Motor neuron (in vitro differentiated cells): ENCODE measurements around the gene GRIA4. TPM values are rescaled to one million over a fixed set of nuclear protein-coding genes. Genes with fewer than 3 reads are reported as not detected.
"Not testable (repeated sequence)": the region's sequence is repeated elsewhere in the genome, so short reads cannot be mapped to it uniquely, and the experiment has no call there.

Experiments used
- ATAC-seq, 8 experiments: fragments of 200-7000 bp; cut with Tn5 transposase; replicated peaks in 6 of 8; 2 replicates each; pipeline ENCODE4 v1.8.0; 2021; ENCODE audit warnings: mild to moderate bottlenecking in 8 of 8, moderate library complexity in 8 of 8
- H3K27ac ChIP-seq, 2 donors: fragments of 250-450 bp; sonication (Bioruptor Pico); 2 replicates each; pipeline ENCODE4 v1.9.0; 2021; ENCODE audit warnings: antibody characterized with exemption in 2 of 2, mild to moderate bottlenecking in 2 of 2, moderate library complexity in 1 of 2
- H3K4me1 ChIP-seq, 2 donors: fragments of 250-450 bp; sonication (Bioruptor Pico); replicated peaks in 1 of 2; 2 replicates each; pipeline ENCODE4 v1.6.1; 2021; ENCODE audit warnings: antibody characterized with exemption in 2 of 2, mild to moderate bottlenecking in 2 of 2, moderate library complexity in 1 of 2
- H3K4me3 ChIP-seq, 5 donors: fragments of 250-450 bp; sonication (Bioruptor Pico); 2 replicates each; pipeline ENCODE4 v1.9.0; 2021; ENCODE audit warnings: antibody characterized with exemption in 5 of 5, mild to moderate bottlenecking in 5 of 5, moderate library complexity in 4 of 5
- WGBS, 10 experiments: fragments of 450-650 bp; shearing (Covaris generic); methylation state at CpG; one replicate each; pipeline ENCODE4 v1.0.0; 2022; 5-methylcytosine and 5-hydroxymethylcytosine counted together
- in situ Hi-C, 9 experiments: fragments of 400-800 bp; cut with MboI; loops; one replicate each; pipeline ENCODE4 v1.15.0; 2021; ENCODE audit warnings: low sequenced_read_pairs in 9 of 9, low pct_unique_long_range_greater_than_20kb in 2 of 9; ENCODE audit not compliant: unreplicated experiment in 9 of 9
- total RNA-seq, 8 experiments: library from RNA; unstranded; fragments of 300-600 nt; gene quantifications; 2 replicates each; pipeline versions ENCODE4 v1.2.3 to v1.2.4, GENCODE V29; 2022

Gene GRIA4
- total RNA-seq, 8 experiments from 2014 or later: 3.0 to 60.4 (median 46.2) TPM

DNA sequence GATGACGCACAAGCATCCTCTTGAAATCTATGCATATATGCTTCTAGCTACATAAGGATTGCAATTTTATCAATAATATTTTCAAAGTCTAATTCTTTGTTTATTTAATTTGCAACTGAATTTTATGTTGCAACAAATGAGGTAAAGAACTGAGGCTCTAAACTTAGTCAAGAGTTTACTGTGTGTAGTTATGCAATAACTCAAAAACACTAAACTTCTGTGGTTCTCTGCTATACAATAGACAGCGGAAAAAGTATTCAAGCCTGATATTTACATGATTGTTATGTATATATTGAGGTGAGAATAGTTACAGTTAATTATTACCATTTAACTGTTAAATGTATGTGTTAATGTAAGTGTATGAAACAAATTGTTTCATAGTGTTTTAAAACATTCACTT lies 379.3 kb downstream of the GRIA4 start:
- no peak overlapping the region for H3K27ac ChIP-seq
- H3K4me3 ChIP-seq: no peak overlapping the region
- in situ Hi-C loops: no loop called here
- WGBS, 10 experiments: 68 to 100% (median 93%) methylated on average over 1 to 2 of the region's 2 CpGs
- no peak for ATAC-seq
- H3K4me1 ChIP-seq: no peaks in the 10 kb centered on the region

- Histone ChIP-seq H3K4me1 (no peaks in the 10 kb centered on the region), H3K4me3 (no peak overlapping the region), H3K27ac (no peak overlapping the region)
- 82 to 100% (median 92%) methylated on average over 3 to 4 of the region's 4 CpGs; no CpG with 5 or more reads in 3 of the 10 experiments for WGBS, 10 experiments
- ATAC-seq: no peak
- in situ Hi-C loops: no loop called here
These were observed 382.0 kb downstream of the GRIA4 start for GRCh38 chr11:105991888-105992287.

- Histone ChIP-seq H3K4me3 (no peak overlapping the region), H3K27ac (no peak overlapping the region), H3K4me1 (no peaks in the 10 kb centered on the region)
- WGBS, 10 experiments: 85 to 100% (median 94%) methylated on average over 2 to 4 of the region's 4 CpGs; no CpG with 5 or more reads in 1 of the 10 experiments
- ATAC-seq: no peak
- in situ Hi-C loops: no loop called here
These were observed 391.6 kb downstream of the GRIA4 start for GRCh38 chr11:106001304-106002012.

- H3K27ac ChIP-seq, H3K4me1 ChIP-seq, in situ Hi-C loops, H3K4me3 ChIP-seq, ATAC-seq: not testable (repeated sequence)
- 60 to 100% (median 94%) methylated on average over 1 to 4 of the region's 4 CpGs; no CpG with 5 or more reads in 1 of the 10 experiments for WGBS, 10 experiments
These were observed 393.2 kb downstream of the GRIA4 start for GRCh38 chr11:106003094-106003493.

- in situ Hi-C loops: no loop called here
- WGBS, 10 experiments: 11 to 100% (median 75%) methylated on average over 1 to 2 of the region's 2 CpGs; no CpG with 5 or more reads in 1 of the 10 experiments
- H3K4me3 ChIP-seq: no peak overlapping the region
- no peak for ATAC-seq
- no peak overlapping the region for H3K27ac ChIP-seq
- peaks cover 10 to 33% of the 10 kb centered on the region in 2 donors for H3K4me1 ChIP-seq
These were observed 401.6 kb downstream of the GRIA4 start for GRCh38 chr11:106011481-106011880.

DNA sequence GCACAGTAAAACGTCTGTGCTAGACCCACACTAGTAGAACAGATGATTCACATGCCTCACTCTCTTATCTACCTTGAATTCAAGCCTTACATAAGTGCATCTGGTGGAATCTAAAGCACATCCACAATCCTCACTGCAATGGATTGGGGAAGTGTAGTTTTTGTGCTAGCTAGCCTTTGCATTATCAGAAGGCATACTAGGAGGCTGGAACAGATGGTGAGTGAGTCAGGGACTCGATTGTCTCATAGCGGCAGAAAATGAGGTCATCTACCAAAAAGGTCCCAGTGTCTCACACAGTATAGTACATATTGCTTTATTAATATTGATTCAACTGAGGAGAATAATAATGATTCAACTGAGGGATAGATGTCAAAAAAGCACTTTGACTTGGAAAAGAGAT lies 402.9 kb downstream of the GRIA4 start:
- 33 to 76% (median 58%) methylated on average over 1 to 3 of the region's 3 CpGs; no CpG with 5 or more reads in 3 of the 10 experiments for WGBS, 10 experiments
- peak in 7 of 8 experiments; percentile 42 to 98 (median 97) for ATAC-seq
- peak overlapping the region; percentile 58 to 63 for H3K27ac ChIP-seq

DNA sequence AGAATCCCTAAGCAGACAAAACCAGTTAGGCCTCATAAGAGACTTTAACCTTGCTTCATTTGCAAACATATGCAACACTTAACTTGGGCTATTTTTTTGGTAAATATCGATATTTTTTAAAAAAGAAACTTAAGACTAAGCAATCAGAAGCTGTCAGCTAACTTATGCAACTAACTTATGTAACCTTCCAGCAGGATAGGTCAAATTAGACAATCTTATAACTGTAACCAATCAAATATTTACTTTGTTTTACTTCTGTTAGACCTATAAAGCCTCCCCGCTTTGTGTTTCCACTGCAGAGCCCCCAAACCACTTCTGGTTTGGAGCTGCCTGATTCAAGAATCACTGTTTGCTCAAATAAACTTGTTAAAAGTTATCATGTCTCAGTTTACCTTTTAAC lies 404.2 kb downstream of the GRIA4 start:
- H3K27ac ChIP-seq: no peak overlapping the region
- 77 to 100% (median 92%) methylated on average over 1 to 2 of the region's 2 CpGs; no CpG with 5 or more reads in 2 of the 10 experiments for WGBS, 10 experiments
- H3K4me1 ChIP-seq: peaks cover 10 to 59% of the 10 kb centered on the region in 2 donors
- in situ Hi-C loops: no loop called here
- H3K4me3 ChIP-seq: no peak overlapping the region
- no peak for ATAC-seq

More for the DNA sequence above, 402.9 kb downstream of the GRIA4 start:
- in situ Hi-C loops: no loop called here
- no peak overlapping the region for H3K4me3 ChIP-seq
- peaks cover 10 to 46% of the 10 kb centered on the region in 2 donors for H3K4me1 ChIP-seq

DNA sequence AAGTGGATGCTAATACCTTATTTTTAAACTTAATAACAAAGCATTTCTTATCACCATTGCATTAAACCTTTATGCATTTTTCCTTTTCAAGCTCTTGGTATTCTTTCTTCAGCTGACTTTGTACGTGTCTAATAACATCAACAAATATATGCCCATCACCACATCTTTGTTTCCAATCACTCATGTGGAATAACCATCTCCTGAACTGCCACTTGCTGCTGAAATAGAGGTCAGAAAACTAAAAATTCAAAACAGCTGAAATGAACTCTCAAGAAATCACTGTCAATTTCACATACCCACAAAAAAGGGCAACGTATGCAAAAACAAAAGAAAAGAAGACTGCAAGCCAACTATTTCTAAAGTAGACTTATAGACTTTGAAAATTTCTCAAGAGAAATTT lies 404.7 kb downstream of the GRIA4 start:
- no peak for ATAC-seq
- in situ Hi-C loops: no loop called here
- H3K4me3 ChIP-seq: no peak overlapping the region
- no peak overlapping the region for H3K27ac ChIP-seq
- peaks cover 13 to 65% of the 10 kb centered on the region in 2 donors for H3K4me1 ChIP-seq
- 16 to 92% (median 62%) methylated on average over 1 to 2 of the region's 2 CpGs for WGBS, 10 experiments

DNA sequence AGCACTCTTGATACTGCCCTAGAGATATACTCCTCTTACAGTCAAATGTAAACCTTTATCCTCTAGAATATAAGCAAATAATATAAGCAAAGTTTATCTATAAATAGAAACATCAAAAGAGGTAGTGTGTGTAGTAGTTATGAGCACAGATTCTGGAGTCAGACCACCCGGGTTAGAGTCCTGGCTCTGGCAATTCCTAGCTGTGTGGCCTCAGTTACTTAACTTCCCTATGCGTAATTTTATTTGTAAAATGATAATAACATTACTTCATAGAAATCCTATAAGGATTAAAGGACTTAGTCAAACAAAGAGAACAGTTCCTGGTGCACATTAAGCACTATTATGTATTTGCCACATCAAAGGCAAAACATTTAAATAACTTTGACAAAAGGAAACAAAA lies 405.2 kb downstream of the GRIA4 start:
- Histone ChIP-seq H3K4me1 (peaks cover 15 to 69% of the 10 kb centered on the region in 2 donors), H3K4me3 (no peak overlapping the region), H3K27ac (no peak overlapping the region)
- no peak for ATAC-seq
- WGBS, 10 experiments: 77 to 100% (median 90%) methylated on average over 2 of the region's 2 CpGs; no CpG with 5 or more reads in 5 of the 10 experiments
- in situ Hi-C loops: no loop called here

DNA sequence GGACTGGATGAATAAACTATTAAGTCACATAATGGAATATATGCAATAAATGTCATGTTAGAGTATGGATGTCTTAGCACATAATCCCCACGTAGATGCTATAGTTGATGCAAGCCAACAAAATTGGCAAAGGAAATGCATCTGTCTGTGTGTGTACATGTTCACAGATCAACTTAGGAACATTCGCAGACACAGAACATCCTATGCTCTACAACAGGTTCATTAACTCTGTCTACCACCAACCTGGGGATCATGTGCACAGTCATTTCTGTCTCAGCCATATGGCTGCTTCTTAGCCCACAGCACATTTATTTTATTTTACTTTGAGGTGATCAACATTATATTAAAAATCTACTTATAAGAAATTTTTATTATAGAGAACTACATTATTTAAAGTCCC lies 407.2 kb downstream of the GRIA4 start:
- Histone ChIP-seq H3K4me3 (no peak overlapping the region), H3K4me1 (peaks cover 17 to 71% of the 10 kb centered on the region in 2 donors), H3K27ac (no peak overlapping the region)
- in situ Hi-C loops: no loop called here
- WGBS, 10 experiments: 78 to 100% (median 97%) methylated on average over 1 to 2 of the region's 2 CpGs; no CpG with 5 or more reads in 2 of the 10 experiments
- ATAC-seq: no peak

GRCh38 chr11:106021181-106021966 lies 411.5 kb downstream of the GRIA4 start:
- ATAC-seq: peak in 2 of 8 experiments; percentile 3 to 5
- H3K27ac ChIP-seq: peak overlapping the region; percentile 66 to 77
- 15 to 83% (median 36%) methylated on average over 1 to 14 of the region's 18 CpGs for WGBS, 10 experiments
- H3K4me1 ChIP-seq: peaks cover 8 to 48% of the 10 kb centered on the region in 2 donors
- H3K4me3 ChIP-seq: peak overlapping the region; percentile 73 to 98 (median 86)
- in situ Hi-C loops: no loop called here

- Histone ChIP-seq H3K4me1 (peaks cover 8 to 40% of the 10 kb centered on the region in 2 donors), H3K4me3 (peak within 1 kb of the TSS; percentile 73 to 98 (median 86)), H3K27ac (peak within 1 kb of the TSS; percentile 66 to 77)
- in situ Hi-C loops: no loop called here
- WGBS, 10 experiments: 0 to 25% (median 7%) methylated on average over 1 to 11 of the region's 48 CpGs
- peak; percentile 93 to 98 (median 97) for ATAC-seq
These were observed 412.3 kb downstream of the GRIA4 start, which contains the start of gene MSANTD4 for GRCh38 chr11:106021967-106022794. TSS of gene MSANTD4 (minus strand) at chr11:106022240. CDS start at chr11:106010917, 11,323 bp downstream.
